ENCODE measurements around the gene TMEM132D. TPM values are rescaled to one million over a fixed set of nuclear protein-coding genes. Genes with fewer than 3 reads are reported as not detected.
A peak's percentile ranks its signal among the peaks of the same experiment; 100 is the strongest.

TMEM132D gene
- total RNA-seq, 2 experiments from 2014 or later, result not detected

DNA sequence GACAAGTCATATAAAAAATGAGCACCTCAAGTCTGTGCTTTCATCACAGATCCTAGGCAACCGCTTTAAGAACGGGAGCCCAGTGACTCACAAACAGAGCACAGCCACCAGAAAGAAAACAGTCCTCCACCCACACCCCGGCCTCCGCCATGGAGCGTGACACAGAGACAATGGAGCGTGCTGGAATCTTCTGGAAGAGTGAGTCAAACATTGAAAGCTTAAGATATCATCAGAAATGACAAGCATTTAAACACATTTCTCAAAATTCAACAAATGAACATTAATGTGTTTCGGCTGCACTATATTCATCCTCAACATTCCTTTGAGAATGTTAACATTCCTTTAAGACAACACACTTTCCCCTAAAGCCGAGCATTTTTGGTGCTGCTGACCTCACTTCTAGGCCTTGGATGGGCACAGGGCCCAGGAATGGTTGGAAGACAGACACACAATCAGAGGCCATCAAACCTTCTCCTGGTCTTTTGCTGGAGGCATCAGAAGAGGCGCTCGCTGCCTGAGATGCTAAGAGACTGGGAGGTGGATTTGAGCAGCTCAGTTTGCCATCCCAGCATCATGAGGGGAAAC is 23.6 kb upstream of the TMEM132D start:
- no TSS peak for BruUV-seq (replicated peaks)
- ChIA-PET CTCF (ENCODE audit: unreplicated experiment) (interaction anchor here (0.5 kb wide), 1 partner anchor 1982 kb away, joined by 3 read pairs; no protein-coding TSS in a partner anchor), POLR2A (no interaction called here)
- no peaks in the 10 kb centered on the region for H3K79me2 ChIP-seq (ENCODE audit: insufficient read depth, low read depth, low read length)
- H3K4me3 ChIP-seq (ENCODE audit: low read depth, low read length, poor library complexity, severe bottlenecking), result no peak overlapping the region
- H3K36me3 ChIP-seq (ENCODE audit: insufficient read depth, low read length), result no peaks in the 10 kb centered on the region
- DNase-seq (ENCODE audit: low spot score), result no peak
- no peaks in the 10 kb centered on the region for H3K9me2 ChIP-seq (ENCODE audit: insufficient read depth, low read length)
- H4K20me1 ChIP-seq (ENCODE audit: insufficient read depth, low read length), result no peaks in the 10 kb centered on the region
- H3K9me3 ChIP-seq (ENCODE audit: low read length), result no peaks in the 10 kb centered on the region
- intact Hi-C loops (cut with micrococcal nuclease; ENCODE audit: unreplicated experiment), result no loop called here
- H3K4me2 ChIP-seq (ENCODE audit: low read length), result no peak overlapping the region
- no peak for TF ChIP-seq EZH2phosphoT487 (IDR thresholded peaks at IDR 0.05; ENCODE audit: borderline replicate concordance, low read depth, low read length)
- TF ChIP-seq, protein P1, sequence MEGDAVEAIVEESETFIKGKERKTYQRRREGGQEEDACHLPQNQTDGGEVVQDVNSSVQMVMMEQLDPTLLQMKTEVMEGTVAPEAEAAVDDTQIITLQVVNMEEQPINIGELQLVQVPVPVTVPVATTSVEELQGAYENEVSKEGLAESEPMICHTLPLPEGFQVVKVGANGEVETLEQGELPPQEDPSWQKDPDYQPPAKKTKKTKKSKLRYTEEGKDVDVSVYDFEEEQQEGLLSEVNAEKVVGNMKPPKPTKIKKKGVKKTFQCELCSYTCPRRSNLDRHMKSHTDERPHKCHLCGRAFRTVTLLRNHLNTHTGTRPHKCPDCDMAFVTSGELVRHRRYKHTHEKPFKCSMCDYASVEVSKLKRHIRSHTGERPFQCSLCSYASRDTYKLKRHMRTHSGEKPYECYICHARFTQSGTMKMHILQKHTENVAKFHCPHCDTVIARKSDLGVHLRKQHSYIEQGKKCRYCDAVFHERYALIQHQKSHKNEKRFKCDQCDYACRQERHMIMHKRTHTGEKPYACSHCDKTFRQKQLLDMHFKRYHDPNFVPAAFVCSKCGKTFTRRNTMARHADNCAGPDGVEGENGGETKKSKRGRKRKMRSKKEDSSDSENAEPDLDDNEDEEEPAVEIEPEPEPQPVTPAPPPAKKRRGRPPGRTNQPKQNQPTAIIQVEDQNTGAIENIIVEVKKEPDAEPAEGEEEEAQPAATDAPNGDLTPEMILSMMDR (conservative IDR thresholded peaks at IDR 0.05; ENCODE audit: low read length), result no peak
- H3K4me1 ChIP-seq (ENCODE audit: insufficient read depth, low read length, poor library complexity, severe bottlenecking), result no peaks in the 10 kb centered on the region
- H2AFZ ChIP-seq (ENCODE audit: low read length), result no peak overlapping the region
- H3K27ac ChIP-seq (ENCODE audit: low read depth, low read length, poor library complexity, severe bottlenecking), result no peak overlapping the region

DNA sequence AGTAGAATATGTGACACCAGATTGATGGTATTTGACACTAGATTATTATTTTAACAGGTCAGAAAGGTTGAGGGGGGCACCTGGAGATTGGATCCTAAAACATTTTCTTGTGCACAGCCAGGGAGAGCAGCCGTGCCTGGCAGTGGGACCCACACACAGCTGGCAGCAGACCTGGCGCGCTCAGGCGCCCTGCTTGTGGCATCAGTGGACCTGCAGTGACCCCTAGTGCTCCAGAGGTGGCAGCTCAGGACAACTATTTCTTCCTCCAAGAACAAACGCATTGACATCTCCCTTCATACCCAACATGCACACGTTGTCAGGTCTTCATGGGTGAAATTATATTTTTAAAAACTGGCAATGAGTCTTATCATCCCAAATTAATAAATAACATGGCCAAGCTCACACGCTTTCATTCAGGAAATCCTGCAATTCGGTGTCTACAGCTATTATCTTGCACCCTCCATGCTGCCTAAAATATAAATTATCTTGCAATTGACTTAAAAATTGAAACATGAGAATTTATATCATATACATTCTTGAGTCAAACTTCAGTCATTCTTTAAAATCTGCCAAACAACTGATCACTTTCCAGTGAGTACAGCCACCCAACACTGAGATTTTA is 7.7 kb upstream of the TMEM132D start:
- H3K27ac ChIP-seq (ENCODE audit: low read depth, low read length, poor library complexity, severe bottlenecking), result no peak overlapping the region
- BruUV-seq (replicated peaks), result no TSS peak
- ChIA-PET CTCF (ENCODE audit: unreplicated experiment) (no interaction called here), POLR2A (no interaction called here)
- no peaks in the 10 kb centered on the region for H3K36me3 ChIP-seq (ENCODE audit: insufficient read depth, low read length)
- no peak overlapping the region for H3K4me3 ChIP-seq (ENCODE audit: low read depth, low read length, poor library complexity, severe bottlenecking)
- H3K79me2 ChIP-seq (ENCODE audit: insufficient read depth, low read depth, low read length), result no peaks in the 10 kb centered on the region
- no peak for TF ChIP-seq EZH2phosphoT487 (IDR thresholded peaks at IDR 0.05; ENCODE audit: borderline replicate concordance, low read depth, low read length)
- TF ChIP-seq, protein P1 (conservative IDR thresholded peaks at IDR 0.05; ENCODE audit: low read length), result peak; percentile 83
- no peaks in the 10 kb centered on the region for H4K20me1 ChIP-seq (ENCODE audit: insufficient read depth, low read length)
- H2AFZ ChIP-seq (ENCODE audit: low read length), result no peak overlapping the region
- H3K9me3 ChIP-seq (ENCODE audit: low read length), result no peaks in the 10 kb centered on the region
- no peaks in the 10 kb centered on the region for H3K9me2 ChIP-seq (ENCODE audit: insufficient read depth, low read length)
- intact Hi-C loops (cut with micrococcal nuclease; ENCODE audit: unreplicated experiment), result loop anchor here (2.0 to 10.0 kb wide), 3 partner anchors 944 to 1381 kb away; no protein-coding TSS in a partner anchor
- no peaks in the 10 kb centered on the region for H3K4me1 ChIP-seq (ENCODE audit: insufficient read depth, low read length, poor library complexity, severe bottlenecking)
- no peak overlapping the region for H3K4me2 ChIP-seq (ENCODE audit: low read length)
- peak; percentile 49 for DNase-seq (ENCODE audit: low spot score)

Data from OCI-LY7 (cell line).